ENCODE measurements around the gene MORC3.
"Not testable (repeated sequence)": the region's sequence is repeated elsewhere in the genome, so short reads cannot be mapped to it uniquely, and the experiment has no call there.

Gene MORC3

DNA sequence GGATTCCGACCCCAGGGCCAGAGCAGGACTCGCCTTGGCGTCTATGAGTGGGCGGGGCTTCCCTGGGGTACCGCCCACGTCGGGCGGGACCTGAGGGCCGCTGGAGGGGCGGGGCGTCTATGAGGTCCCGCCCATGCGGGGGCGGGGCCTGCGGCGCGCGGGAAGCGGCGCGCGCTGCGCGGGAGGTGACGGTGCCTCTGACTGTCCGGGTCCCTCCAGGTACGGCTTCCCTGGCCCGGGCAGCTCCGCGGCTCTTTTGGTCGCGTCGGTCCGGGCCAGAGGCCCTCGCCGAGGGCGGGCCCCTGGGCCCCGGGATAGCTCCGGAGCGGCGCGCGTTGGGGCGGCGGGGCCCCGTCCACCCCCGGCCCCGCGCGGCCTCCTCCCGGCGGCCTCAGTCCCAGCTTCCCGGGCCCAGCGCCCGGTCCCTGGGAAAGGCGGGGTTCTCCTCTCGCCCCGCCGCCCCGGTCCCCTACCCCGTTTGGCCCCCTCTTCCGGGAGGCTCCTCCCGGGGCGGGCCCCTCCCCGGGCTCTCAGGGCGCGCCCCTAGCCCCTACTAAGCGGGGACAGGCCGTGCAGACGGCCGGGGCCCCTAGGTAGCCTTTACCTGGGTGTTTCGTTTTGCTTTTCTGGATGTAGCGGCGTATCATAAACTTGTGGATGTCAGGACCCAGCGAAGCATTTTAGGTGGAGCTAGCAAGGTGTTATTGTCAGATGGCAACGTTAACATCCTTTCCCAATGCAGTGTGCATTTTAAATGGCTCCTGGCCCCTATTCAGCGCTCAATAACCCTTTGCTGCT lies 65.4 kb downstream of the MORC3 start, which contains the start of gene CHAF1B:
CHAF1B (plus strand) TSS at position 160 of the 798 bp plus-strand sequence. CDS start 745 bp downstream, outside the sequence.
- peak; percentile 97 for DNase-seq (ENCODE audit: low spot score)

DNA sequence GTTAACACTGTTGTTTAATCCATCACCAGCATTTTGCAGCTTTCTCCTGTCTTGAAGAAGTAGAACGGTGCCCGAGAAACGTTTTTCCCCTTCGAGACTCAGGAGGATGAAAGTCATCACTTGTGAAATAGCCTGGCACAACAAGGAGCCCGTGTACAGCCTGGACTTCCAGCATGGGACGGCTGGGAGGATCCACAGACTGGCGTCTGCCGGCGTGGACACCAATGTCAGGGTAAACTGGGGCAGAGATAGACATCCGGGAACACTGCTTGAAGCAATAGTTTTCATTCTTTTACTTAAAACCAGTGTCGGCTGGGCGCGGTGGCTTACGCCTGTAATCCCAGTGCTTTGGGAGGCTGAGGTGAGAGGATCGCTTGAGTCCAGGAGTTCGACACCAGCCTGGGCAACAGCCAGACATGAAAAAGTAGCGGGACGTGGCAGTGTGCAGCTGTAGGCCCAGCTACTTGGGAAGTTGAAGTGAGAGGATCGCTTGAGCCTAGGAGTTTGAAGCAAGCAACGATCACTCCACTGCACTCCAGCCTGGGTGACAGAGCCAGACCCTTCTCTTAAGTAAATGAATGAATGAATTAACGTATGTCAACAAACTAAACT lies 66.1 kb downstream of the MORC3 start:
- DNase-seq (ENCODE audit: low spot score) = no peak

DNA sequence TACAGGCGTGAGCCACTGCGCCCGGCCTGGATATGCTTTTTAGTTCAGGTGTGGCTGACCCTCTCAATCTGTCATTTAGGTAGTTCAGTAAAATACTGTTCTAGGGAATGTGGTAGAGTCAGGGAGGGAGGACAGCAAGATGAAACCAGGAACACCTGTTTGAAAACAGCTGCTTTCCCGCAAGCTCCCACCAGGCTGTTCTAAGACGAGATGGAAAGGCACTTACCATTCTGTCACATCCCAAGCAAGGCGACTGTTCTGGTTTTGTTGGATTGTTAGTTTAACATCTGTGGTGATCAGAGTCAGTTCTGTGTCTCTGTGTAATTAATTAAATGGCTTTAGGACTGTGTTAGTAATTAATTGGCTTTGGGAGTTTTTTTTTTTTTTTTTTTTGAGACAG lies 68.1 kb downstream of the MORC3 start:
- DNase-seq (ENCODE audit: low spot score) = no peak

DNA sequence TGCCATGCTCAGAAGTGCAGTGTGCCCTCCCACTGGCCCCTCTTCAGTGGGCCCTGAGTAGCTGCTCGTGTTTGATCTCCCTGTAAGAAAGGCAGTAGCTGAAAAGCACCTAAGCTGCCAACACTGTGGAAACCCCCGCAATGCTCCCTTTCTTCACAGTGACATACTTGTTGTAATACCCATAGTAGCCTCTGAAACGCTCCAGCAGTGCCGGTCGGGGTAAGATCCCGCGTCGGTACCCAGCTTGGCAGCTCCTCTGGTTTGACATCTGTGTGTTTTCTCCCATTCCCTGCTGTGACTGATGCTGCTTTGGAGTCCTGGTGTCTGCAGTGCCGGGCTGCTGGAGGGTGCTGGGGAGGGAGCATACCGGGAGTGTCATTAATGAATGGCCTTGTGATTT lies 68.8 kb downstream of the MORC3 start:
- peak; percentile 56 for DNase-seq (ENCODE audit: low spot score)

DNA sequence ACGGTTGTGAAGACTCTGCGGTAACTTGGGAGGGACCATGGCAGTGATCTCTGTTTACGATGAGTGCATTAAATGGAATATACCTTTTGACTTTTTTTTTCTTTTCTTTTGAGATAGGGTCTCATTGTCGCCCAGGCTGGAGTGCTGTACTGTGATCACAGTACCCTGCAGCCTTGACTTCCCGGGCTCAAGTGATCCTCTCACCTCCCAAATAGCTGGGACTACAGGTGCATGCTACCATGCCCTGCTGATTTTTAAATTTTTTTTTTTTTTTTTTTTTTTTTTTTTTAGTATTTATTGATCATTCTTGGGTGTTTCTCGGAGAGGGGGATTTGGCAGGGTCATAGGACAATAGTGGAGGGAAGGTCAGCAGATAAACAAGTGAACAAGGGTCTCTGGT lies 71.7 kb downstream of the MORC3 start:
- DNase-seq (ENCODE audit: low spot score) = not testable (repeated sequence)

DNA sequence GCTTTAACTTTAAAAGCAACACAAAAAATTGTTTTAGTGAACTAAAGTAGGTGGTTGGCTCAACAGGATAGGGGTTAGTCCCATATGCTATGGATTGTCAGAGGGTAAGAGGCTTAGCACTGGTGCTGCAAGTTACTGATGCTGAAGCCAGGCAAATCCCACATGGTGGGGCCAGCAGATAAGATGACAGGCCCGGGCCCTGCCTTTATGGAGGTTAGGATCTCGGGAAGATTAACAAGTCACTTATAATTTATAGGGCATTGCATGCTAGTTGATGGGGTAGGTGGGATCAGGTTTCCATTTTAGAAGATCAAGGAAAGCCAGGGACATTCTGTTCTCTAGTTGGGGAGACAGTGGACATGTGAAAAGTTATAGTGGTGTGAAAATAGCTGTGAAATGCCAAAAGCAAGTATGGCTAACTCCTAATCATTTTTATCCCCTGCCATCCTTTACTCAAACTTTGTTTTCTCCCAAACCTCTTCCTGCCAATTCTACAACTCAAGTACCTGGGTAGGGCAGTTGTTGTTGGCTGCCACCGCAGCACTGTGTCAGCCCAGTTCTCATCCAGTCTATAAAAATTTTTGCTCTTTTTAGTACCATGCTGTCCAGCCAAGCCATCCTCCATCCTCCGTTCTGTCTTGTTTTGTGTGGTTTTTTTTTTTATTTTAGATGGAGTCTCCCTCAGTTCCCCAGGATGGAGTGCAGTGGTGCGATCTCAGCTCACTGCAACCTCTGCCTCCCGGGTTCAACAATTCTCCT lies 75.5 kb downstream of the MORC3 start:
- peak; percentile 68 for DNase-seq (ENCODE audit: low spot score)

DNA sequence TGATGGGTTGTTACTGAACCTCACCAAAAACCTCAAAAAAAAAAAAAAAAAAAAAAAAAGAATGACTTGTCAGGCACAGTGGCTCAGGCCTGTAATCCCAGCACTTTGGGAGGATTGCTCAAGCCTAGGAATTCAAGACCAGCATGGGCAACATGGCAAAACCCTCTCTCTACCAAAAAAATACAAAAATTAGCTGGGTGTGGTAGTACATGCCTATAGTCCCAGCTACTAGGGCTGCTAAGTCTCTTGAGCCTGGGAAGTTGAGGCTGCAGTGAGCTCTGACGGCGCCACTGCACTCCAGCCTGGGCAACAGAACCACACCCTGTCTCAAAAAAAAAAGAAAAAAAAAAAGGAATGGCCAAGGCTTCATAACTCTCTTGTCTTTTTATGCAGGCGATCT lies 76.3 kb downstream of the MORC3 start:
- no peak for DNase-seq (ENCODE audit: low spot score)

DNA sequence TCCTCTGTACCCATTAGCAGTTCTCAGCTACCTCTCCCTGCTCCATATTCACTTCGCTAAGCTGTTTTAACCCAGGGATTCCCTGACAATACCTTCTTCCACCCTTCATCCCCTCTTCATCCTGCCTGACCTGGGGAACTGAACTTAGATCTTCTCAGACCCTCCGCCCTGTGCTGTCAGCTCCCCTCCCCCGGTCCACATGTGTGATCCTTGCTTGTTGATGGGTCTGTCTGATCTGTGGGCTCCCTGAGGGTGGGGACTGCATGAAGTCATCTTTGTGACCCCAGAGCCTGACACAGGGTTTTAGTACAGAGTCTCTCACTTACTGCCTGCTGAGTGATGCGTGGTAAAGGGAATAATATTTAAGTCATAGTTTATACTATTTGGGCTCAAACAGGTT lies 77.0 kb downstream of the MORC3 start:
- DNase-seq (ENCODE audit: low spot score) = no peak

DNA sequence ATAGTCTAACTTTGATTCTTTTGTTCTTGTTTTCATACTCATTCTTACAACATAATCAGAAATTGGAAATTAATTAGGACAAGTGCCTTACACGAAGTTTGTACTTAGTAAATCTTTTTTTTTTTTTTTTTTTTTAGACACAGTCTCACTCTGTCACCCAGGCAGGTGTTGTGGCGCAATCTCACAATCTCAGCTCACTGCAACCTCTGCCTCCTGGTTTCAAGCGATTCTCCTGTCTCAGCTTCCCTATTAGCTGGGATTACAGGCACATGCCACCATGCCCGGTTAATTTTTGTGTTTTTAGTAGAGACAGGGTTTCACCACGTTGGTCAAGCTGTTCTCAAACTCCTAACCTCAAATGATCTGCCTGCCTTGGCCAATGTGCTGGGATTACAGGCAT lies 77.6 kb downstream of the MORC3 start:
- DNase-seq (ENCODE audit: low spot score) = no peak

DNA sequence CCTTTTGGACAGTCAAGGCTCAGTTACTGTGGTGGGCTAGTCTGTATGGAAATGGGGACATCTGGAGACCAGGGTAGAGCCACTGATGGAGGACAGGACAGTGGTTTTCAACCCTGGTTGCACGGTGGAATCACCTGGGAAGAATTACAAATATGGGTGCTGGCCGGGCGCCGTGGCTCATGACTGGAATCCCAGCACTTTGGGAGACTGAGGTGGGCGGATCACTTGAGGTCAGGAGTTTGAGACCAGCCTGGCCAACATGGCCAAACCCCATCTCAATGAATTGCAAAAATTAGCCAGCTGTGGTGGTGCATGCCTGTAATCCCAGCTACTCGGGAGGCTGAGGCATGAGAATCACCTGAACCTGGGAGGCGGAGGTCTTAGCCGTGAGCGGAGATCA lies 79.7 kb downstream of the MORC3 start:
- DNase-seq (ENCODE audit: low spot score) = not testable (repeated sequence)

DNA sequence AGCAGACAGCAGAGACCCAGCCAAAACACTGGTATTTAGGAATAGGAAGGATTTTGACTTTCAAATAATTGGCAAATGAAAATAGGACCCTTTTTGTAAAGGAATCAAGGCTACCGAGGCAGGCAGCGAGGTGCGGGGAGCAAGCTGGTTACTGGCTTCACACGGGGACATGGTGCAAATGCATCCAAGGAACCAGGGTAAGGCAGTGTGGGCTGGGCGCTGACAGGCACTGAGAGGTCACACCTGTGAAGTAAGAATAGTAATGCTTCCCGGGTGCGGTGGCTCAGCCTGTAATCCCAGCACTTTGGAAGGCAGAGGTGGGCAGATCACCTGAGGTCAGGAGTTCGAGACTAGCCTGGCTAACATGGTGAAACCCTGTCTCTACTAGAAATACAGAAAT lies 80.7 kb downstream of the MORC3 start:
- no peak for DNase-seq (ENCODE audit: low spot score)

DNA sequence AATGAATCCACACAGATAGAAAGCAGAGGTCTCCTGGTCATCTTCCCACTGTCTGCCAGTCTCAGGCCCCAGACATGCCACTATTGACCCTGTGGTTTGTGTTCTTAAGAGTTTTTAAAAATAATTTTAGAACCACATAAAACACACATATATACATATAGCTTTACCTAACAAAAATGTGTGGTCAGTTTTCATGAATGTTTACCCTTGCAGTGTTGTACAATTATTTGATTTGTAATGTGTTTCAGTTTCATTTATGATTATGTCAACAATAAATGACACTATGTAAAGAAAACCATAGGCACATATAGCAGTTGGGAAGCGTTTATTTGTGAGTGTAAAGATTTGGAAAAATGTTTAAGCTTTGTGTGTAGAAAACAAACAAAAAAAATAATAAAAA lies 82.3 kb downstream of the MORC3 start:
- DNase-seq (ENCODE audit: low spot score) = no peak

DNA sequence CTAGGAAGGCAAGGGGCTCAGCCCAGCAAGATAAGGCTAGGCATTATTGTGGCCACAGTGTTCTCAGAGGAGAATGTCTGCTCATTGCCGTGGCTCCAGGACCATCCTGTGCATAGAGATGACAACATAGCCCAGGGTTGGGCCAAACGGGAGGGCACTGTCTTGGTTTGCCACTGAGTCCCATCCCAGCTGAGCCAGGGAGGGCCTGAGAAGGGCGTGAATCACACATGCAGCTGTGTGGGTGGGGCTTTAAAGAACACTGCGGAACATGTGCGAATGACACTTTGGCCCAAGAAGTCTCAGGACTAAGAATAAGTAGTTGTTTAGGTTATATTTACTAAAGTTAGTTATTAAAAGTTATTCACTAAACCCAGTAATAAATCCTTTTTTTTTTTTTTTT lies 83.7 kb downstream of the MORC3 start:
- DNase-seq (ENCODE audit: low spot score) = no peak

DNA sequence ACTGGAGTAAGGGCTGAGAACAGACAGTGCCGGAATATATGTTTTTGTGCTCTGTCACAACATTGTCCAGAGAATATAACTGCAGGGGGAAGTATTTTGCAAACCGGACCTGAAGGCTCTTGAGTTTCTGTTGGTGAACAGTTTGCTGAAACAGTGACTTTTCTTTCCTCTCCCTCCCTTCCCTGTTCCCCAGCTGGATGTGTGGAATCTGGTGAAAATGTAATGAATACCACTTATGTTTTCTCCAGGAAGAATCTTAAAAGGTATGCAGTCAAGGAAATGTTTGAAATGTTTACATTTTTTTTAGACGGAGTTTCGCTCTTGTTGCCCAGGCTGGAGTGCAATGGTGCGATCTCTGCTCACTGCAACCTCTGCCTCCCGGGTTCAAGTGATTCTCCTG lies 88.6 kb downstream of the MORC3 start:
- no peak for DNase-seq (ENCODE audit: low spot score)

DNA sequence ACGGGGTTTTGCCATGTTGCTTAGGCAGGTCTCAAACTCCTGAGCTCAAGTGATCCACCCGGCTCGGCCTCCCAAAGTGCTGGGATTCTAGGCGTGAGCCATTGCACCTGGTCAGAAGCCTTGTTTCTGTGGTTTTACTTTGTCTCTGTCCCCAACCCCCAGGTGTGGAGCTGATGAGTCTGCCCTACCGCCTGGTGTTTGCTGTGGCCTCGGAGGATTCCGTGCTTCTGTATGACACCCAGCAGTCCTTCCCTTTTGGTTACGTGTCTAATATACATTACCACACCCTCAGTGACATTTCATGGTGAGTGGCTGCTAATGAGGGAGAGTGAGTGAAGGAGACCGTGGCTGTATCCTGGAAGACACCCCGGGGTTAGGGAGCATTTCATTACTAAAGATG lies 91.3 kb downstream of the MORC3 start:
- no peak for DNase-seq (ENCODE audit: low spot score)

DNA sequence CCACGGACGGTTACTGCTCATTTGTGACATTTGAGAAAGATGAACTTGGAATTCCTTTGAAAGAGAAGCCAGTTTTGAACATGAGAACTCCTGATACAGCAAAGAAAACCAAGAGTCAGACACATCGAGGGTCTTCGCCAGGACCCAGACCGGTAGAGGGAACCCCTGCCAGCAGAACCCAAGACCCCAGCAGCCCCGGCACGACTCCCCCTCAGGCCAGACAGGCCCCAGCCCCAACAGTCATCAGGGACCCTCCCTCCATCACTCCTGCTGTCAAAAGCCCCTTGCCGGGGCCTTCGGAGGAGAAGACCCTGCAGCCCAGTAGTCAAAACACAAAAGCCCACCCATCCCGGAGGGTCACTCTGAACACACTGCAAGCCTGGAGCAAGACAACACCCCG lies 92.9 kb downstream of the MORC3 start:
- DNase-seq (ENCODE audit: low spot score) = no peak

DNA sequence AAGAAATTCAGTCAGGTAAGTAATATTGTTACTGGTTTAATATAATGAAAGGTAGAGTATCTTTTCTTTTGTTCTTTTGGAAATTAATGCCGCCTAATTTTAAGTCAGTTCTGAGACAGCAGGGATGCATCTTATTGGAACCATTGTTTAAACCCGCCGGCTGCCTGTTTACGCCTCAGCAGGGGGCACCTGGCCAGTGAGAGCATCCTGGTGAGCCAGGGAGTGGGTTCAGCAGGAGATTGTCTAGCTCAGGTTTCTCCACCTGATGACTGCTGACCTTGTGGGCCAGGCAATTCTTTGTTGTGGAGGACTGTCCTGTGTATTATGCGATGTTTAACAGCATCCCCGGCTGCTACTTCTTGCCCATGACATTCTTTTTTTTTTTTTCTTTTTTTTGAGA lies 95.4 kb downstream of the MORC3 start:
- no peak for DNase-seq (ENCODE audit: low spot score)

DNA sequence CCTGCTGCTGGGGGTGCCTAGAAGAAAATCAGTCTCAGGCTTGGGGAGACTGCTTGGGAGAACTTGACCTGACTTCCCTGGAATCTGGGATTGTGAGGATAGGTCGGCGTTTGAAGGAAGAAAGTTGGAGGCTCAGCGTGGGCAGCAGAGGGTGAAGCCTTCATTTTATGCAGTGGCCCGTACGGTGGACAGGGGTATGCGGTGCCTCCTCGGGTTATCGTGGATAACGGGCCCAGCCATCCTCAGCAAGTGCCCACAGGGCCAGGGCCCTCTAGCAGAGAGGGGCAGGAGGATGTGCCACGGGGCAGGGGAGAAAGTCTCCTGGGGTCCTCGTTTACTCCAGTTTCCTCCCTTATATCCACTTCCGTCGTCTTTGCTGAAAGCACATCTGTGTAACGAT lies 99.2 kb downstream of the MORC3 start:
- no peak for DNase-seq (ENCODE audit: low spot score)

DNA sequence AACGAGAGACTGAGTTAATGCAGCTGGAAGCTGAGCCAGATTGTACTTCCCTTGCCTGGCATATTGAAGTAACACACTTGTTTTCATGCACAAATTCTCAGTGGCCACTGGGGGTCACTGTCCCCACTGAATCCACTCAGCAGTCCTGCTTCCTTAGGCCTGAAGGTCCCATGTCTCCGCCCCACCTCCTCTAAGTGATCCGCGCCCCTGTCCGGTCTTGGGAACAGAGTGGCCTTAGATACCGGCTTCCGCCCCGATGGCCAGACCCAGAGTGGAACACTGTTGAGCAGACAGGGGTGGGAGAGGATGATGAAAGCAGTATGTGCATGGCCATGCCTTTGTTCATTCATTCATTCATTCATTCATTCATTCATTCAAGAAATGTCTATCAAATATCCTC lies 100.0 kb downstream of the MORC3 start:
- DNase-seq (ENCODE audit: low spot score) = peak; percentile 79

DNA sequence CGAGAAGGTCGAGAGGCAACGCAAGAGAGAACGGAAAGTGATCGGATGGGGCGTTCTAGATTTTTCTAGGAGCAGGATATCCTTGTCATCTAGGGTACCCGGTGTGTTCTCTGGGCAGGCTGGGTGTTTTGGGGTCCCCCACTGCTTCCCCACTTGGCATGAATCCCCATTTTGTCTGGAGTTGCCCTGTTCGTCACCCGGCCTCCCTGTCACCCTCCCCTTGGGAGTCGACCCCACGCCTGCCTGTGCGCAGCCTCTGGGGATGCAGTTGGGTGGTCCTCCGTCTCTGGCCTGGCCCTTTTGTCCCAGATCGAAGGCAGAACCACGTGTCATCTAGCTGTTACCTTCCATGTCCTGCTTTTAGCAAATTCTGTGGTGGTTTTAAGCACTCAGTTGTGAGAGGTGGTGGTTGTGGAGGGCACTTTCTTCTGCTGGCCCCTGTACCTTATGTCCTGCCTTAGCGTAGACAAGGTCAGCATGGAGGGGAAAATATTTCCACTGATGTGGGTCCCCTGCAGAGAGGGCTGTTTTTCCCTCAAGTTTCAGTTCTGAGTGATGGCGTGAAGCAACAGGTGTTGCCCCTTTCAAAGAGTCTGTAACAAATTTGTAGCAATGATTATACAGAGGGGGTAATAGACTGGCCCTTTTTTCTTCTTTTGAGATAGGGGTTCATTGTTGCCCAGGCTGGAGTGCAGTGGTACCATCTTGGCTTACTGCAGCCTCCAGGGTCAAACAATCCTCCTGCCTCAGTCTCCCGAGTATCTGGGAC lies 100.8 kb downstream of the MORC3 start:
- DNase-seq (ENCODE audit: low spot score) = no peak

DNA sequence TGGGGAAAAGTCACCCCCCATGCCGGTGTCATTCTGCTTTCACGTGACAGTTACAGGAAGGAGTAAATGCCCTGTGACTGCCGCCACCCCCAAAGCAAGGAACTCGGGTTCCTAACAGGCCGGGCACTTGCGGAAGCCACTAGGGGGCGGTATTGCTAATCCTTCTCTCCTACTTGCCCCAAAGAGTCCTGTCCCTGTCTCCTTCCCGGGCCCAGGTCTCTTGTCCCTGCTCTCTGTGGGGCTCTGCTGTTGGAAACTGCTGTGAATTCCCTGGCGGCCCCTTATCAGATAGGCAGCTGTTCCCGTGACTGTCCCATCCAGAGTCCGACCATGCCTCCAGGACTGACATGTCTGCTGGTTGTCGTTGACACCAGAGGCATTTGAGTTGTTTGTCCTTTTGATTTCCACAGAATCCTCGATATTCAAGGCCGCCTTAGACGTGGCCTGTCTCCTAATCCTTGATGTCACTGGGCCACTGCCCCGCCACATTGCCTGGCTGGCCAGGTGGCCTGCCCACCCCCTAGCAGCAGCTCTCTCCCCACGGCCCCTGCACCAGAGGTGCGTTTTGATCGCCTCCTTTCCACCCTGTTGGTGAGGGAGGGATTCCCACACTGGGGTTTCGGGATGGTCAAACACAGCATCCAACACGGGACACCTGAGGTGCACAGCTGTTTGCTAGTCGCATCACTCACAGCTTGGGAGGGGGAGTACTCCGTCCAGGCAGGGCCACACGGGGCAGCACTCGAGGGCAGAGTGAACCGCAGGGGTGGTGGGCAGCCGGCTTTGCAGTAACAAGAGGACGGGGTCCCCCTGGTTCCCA lies 102.5 kb downstream of the MORC3 start:
- peak; percentile 69 for DNase-seq (ENCODE audit: low spot score)

All from D341Med (cell line).